Measurements from ENCODE around the gene SREBF1. TPM values are rescaled to one million over a fixed set of nuclear protein-coding genes. Genes with fewer than 3 reads are reported as not detected.

The SREBF1 gene
- polyA plus RNA-seq, 1 donor, result 37.7 TPM

DNA sequence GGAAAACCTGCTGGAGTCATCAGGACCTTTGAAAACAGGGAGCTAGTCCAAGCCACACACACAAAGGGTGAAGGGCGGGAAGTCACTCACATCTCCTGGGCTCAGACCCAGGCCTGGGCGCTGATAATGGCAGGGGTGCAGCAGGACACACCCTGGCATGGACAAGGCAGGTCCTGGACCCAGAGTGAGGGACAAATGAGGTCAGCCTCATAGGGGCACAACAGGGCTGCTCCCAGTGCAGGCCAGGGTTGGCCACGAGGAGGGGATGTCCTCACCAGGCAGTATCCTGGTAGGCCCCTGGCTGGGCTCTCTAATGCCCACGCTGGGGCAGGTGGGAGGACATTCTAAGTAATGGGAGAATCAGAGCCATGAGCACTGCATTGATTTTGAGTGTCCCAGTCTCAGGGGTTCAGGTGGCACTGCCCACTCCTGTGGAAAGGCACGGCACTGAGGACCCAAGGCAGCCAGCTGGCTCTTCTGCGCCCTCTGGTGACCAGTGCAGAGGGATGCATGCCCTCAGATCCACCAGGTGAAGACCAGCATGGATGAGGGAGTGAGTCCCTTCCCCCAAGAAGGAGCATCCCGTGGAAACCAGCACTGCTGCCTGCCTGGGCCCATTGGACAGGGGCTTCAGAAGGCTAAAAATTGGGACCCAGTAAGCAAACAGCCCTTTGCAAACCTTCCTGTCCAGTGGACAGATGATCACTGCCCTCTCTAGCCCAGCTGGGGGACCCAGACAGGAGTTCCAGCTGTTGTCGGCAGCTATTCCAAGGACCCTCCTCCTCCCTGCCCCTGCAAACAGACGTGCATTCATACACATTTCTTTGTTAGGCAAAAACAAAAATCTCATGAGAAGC, 23.4 kb upstream of the SREBF1 start:
- no peak for DNase-seq

DNA sequence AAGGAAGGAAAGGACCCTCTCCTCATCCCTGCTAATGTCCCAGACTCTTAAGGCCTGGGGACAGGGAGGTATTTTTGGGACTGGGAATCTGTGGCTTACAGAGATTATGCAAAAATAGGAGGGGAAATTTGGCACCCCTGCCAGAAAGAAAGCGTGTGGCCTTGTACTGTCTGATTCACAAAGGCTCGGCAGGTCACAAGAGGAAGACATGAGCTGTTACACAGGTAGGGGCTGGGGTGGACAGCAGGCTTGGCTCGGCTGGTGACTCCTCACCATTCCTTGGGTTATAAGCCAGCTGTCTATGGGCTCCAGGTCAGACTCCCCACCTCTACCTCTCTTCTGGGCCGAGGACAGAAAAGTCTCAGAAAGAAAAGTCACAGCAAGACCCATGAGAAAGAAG, 20.7 kb upstream of the SREBF1 start:
- no peak for DNase-seq

DNA sequence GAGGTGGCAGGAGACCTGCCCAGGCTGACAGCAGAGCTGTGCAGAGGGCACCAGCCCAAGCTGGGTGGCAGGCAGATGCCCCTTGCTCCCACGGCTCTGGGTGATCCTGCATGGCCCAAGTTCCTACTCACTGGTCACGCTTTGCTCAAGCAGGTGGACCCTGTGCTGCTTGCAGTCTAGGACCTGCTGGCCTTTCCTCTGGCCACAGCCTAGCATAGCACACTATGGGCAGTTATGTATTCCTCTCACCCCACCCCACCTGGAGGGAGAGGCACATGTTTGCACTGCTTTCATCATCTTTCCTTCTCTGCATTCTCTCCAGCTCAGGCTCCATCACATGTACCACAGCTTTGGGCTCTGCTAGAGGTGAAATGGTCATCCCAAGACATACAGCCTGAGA, 19.6 kb upstream of the SREBF1 start:
- DNase-seq, result no peak

DNA sequence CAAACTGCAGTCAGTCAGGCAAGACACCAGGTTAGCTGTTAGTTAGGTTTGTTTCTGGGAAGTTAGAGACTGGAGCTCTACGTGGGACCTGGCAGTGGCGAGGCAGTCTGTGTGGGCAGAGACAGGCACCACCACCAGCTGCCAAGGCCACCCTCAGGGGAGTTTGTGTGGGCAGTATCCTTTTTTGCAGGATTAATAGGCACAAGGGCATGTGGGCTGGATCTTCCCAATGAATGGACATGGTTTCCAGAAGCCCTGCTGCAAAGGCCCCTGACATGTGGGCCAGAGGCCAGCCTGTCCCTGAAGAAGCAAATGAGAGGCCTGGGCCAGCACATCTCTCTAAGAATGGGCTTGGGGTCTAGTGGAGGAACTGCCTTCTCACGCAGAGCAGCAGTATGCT, 19.2 kb upstream of the SREBF1 start:
- no peak for DNase-seq

DNA sequence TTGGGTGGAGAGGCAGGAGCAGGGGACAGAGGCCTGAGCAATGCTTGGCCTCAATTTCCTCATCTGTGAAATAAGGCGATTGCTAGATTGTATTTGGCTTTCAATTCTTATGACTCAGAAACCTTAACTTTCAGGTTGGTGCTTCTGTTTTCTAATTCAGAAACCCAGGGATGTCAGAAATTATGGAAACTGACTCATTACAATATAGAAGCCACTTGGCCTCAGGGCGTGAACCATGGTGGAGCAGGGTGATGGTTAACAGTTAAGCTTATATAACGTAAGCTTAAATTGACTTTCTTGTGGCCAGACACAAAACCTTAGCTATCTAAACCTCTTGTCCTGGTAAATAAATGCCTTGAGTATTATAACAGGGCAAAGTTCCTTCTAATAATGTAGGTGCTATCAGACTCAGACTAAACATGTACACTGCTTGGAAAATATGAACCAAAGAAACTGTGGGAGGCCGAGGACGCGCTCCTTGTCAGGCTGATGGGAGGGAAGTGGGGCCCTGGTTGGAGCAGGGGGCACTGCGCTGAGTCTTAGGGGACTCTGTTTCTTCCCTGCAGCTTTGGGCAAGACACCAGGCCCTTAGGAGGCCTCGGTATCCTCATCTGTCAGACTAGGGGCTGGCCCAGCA, 17.1 kb upstream of the SREBF1 start:
- DNase-seq, result no peak

DNA sequence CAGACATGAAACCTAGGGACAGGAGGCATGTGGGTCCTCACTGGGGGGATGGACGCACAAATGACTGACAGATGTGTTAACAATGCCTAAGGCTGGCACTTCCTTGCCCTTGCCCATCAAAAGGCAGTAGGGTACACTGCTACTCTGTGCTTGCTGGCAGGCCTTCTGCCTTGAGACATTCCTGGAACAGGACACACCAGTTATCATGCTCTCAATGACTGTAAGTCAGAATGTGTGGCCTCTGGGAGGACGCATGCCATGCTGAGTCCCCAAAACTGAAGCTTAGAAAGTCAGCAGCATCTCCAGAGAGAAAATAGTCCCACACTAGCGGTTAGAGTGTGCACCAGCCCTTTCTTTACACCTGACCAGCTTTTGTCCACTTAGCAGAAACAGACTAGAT, 16.1 kb upstream of the SREBF1 start:
- DNase-seq, result no peak

DNA sequence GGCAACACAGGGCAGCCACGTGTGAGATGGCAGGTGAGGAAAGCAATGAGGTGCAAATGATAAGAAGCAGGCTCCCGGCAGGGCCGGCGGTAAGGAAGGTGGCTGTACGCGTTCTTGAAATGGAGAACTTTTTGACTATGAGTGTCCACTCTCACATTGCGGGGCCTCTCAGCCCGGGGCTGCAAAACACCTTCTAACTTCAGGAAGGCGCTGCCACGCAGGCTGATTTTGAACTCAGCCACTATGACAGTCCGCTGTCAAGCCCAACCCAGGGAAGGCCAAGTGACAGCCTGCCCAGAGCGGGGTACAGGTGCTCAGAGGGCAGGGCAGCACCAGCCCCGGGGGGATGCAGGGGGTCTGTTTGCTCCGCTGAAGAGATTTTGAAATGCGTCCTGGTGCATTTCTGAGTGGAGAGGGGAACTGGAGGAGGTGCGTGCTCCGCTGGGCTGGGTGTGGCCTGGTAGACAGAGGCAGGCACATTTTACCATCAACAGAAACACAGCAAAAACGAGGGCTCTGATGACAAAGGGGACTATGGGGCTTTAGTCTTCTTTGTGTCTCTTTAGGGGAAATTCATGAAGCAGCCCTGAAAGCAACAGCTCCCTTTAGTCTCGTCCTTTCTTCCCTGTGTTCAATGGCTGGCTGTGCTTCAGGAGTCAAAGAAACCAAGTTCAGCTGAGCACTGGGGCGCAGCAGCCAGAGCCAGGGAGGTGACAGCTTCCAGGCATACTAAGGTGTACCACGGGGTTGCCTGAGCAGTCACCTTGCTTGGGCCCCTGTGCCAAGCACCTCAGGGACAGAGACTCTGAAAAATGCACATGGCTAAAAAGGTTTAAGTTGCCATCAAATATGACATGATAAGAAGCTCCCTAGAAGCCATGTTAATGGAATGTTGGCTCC, 14.6 kb upstream of the SREBF1 start:
- no peak for DNase-seq

DNA sequence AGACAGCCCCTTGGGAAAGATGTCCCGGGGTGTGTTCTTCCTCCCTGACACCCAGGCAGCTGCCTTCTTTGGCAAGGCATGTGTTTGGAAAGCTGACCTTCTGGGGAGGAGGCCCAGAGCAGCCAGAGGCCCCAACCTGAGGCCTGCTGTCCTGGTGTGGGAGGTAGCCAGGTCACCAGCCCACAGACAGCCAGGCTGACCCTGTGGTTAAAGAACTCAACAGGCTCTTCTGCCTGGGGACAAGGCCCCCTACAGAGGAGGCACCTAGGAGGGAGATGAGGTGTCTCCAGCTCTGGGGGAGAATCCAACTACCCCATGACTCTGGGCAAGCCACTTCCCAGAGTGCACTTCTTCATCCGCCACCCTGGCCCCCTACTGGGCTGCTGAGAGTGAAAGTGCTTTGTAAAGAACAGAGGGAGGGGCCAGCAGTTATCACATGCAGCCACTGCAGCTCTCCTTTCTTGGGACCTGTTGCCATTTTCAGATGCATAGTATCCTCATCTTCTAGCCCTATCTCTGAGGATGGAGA, 13.1 kb upstream of the SREBF1 start:
- DNase-seq, result no peak

DNA sequence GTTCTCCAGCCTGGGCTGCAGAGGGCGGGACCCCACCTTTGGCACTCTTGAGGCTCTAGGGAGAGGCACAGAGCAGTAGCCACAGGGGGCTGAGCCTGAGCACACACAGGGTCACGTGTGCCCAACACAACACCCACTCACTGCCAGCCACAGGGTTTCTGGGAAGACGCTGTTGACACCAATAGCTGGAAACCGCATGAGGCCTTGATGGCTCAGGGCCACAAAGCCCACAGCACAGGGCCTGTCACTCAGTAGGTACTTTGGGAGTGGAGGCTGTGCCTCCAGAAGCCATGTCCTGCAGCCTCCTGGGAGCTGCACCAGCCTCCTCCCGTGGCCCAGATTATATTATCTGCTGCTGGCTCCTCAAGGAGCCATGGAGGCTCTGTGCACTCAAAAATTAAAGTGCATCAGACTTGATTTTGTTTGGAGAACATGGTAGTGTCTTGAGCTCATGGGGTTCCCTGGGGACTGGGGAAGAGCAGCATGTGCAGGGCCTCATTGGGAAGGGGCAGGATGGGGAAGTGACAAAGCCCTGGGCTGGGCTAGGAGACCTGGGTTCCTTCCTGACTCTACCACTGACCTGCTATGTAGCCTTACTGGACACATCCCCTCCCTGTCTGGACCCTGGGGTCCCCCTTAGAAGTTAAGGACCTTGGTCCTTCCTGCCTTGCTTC, 12.5 kb upstream of the SREBF1 start:
- DNase-seq, result no peak

DNA sequence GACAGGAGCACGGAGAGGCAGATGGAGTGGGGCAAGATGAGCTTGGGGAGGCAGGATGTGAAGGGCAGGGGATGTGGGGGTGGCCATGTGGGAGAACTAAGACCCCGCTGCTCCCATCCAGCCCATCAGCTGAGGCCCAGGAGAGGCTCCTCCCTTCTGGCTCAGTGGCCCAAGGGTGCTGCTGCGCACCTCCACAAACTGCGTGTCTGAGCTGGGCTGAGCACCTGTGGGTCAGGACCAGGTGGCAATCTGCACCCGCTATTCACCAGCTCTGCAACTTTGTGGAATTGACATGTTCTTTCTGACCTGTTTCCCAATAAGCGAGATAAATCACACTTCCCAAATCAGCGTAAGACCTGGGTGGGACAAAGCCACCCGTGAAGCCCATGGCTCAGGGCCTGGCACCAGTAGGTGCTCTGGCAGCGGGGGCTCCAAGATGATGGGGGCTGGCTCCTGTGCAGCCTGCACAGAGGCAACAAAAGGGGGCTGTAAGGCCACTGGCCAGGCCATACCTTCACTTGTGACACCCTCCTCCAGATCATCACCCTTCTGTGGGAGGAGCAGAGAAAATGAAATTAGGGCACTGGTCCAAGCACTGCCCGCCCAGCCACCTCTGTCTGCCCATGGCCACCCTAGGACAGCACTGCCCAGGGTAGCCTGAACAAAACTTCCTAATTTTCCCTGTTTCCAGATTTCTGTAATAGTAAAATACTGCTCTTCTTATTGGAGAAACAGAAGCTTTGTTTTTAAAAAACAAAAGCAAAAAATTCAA, 11.7 kb upstream of the SREBF1 start:
- DNase-seq, result no peak

DNA sequence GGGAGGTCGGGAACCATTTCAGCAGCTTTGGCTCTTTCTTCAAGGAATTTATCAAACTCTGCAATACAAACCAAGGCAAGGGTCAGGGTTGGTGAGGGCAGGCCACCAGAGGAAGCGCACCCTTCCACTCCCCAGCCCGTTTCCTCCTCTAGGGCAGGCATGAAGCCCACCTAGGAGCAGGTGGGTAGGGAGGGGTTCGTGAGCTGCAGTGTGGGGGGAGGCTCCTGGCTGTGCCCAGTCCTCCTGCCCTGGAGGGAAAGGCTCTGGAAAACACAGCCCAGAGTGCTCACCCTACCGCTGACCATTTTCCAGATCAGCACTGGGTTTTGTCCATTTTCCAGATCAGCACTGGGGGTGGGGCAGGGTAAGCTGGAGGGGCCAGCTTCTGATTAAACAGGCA, 10.9 kb upstream of the SREBF1 start:
- DNase-seq, result no peak

DNA sequence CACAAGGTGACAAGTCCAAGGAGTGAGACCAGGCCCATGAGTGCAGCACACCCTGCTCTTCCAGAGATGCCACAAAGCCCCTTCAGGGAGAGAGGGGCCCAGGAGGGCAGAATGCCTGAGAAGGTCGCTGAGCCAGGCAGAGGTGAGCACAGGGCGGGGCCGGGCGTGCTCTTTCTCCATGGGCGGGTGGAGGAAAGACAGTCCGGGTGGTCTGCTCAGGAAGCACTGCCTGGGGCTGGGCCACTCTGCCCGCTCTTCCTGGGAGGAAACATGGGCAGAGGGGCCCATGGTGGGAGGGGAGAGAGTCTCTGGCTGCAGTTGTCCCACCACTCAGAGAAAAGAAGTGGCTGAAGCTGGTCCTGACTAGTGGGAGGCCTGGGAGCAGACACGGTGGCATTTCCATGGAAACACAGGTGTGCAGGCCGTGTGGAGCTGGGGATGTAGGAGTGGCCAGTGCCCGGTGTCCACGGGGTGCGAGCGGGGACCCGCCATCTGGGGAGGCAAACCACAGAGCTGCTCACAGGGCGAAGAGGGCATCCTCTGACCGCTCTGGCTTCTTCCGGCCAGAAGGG, 10.4 kb upstream of the SREBF1 start:
- no peak for DNase-seq

DNA sequence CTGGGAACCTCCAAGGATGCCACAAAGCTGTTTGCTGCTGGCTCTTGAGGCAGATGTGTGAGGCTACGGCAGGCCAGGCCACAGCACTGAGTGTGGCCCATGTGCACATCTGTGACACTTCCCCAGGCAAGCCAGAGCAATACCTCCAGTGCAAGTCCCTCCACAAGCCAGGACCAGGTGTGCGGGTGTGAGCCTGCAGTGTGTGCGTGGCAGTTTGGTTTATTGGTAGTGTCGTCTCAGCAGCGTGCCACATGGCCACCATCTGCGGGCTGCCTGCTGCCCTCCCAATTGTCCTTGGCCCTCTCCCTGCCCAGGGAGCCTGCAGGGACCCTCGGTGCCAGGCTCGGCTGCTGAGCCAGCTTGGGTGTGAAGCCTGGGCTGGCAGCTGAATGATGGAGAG, 9.9 kb upstream of the SREBF1 start:
- DNase-seq, result no peak

DNA sequence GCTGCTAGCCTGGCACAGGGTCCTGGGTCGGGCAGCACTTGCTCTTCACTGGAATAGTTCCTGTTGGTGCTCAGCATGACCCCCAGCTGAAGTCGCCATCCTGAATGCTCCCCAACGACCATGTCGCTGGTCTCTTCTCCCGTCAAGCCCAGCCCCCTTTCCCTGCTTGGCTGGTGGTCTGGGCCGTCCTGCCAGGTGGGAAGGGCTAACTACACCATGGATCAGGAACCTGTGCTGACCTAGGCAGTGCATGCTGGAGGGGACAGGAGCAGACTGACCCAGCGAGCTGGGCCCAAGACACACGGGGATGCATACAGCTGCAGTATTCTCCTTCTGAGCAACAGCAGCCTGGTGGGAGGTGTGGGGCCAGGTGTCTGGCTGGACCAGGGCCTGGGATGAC, 9.2 kb upstream of the SREBF1 start:
- no peak for DNase-seq

DNA sequence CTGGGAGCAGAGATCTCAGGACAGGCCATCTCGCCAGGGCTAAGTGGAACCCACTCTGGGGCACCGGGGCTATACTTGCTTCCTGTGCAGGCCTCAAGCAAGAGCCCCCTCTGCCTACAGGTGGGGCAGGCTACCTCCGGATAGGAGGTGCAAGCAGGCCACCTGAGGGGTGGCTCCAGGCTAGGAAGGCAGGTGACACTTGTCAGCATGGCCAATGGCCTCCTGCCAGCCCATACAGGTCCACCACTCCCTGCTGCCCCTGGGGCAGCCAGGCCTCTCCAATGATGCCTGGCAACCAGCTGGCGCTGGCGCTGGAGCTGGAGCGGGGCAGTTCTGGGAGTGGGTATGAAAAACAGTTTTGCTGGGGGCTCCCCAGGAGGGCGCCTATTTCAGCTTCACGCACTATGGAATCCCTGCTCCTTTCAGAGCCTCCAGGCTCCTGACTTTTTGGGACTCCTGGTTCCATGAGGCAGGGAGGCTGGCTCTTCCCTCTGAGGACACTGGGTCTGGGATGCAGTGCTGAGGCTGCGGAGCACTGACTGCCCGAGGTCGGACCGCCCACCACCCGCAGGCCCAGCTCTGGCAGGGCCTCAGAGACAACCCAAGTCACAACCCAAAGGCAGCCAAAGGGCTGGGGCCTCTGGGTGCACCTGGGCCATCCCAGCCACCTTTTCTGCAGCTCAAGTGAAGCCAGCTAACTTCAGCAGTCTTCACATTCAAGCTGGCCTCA, 8.4 kb upstream of the SREBF1 start:
- no peak for DNase-seq

DNA sequence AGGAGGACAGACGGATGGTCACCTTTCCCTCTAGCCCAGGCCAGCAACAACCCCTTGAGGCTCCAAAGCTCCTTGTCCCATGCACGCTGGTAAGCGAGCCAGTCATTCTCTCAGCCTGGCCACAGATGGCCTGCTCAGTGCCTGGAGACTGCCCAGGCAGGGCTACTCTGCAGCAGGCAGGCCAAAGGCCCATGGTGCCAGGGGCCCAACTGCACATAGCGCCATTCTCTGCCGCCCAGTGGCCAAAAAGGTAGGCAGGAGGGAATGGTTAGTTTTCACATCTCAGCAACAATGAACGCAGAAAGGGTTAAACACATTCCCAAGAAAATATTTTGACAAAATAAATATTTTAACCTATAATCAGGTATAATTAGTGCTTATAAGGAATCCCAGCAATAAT, 7.7 kb upstream of the SREBF1 start:
- DNase-seq, result no peak

DNA sequence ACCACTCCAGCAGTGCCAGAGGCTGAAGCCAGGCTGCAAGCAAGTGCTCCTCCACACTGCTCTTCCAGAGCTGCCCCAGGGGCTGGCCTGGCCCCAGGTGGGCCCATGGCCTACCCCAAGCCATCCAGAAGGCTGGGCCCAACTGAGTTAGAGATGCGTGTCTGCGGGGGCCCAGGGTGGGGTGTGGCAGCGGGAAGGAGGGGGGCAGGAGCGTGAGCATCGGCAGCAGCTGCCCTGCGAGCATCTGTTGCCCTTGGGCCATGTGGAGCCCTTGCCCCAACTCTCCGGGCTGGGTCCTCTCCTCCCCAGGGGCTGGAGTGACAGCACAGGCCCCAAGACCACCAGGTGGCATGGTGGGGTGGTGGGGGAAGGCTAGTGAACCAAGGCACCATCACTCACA, 7.3 kb upstream of the SREBF1 start:
- no peak for DNase-seq

DNA sequence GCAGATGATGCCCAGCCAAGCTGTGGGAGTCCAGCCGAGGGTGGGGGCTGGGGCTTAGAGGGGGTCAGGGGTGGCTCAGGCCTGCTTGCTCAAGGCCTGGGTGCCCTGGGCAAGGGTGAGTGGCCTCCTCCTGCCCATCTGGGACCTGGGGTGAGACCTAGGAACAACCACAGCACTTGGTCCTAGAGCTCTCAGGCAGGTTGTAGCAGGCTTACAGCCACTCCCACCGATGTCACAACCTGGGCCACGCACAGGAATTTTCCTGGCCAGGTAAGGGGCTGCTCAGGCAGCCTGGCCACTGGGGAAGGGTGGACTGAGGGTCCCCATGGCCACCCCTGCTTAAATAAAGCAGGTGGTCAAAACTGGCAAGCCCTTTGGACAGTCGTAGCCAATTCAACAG, 6.3 kb upstream of the SREBF1 start:
- DNase-seq, result no peak

DNA sequence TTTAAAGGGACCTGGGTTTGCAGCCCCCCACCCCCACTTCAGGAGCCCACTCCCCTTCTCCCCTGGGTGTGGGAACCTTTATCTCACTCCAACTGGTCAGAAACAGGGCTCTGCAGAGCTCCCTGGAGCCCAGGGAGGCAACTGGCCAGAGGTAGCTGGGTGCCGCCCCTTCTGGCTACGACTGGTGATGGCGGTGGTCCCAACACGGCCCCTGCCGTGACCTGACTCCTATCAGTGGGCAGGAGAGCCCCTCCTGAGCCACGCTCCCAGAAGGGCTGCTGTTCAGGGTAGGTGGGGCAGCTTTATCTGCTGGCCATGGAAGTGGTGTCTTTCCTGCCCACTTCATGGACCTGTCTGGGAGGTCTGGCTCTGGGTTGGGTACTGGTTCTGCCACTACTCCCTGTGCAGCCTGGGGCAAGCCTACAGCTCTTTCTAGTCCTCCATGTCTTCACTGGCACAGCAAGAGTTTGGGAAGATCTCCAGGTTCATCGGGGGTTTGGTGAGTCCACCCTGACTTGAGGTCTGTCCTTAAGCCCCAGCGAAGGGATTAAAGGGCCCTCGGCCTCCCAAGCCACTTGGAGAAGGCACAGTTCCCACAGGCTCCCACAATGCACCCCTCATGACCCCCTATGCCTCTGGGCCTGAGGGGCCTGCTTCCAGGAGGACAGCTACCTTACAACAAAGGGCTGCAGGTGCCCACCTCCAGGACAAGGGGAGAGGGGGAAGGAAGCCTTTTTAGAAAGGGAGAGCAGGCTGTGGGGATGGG, 5.5 kb upstream of the SREBF1 start:
- DNase-seq, result no peak

Data from left kidney (tissue), 2 donors.